Measurements from ENCODE around the gene CORO2B. TPM values are rescaled to one million over a fixed set of nuclear protein-coding genes. Genes with fewer than 3 reads are reported as not detected.

The CORO2B gene
- polyA plus RNA-seq, 1 donor from 2014 or later = 15.1 TPM

DNA sequence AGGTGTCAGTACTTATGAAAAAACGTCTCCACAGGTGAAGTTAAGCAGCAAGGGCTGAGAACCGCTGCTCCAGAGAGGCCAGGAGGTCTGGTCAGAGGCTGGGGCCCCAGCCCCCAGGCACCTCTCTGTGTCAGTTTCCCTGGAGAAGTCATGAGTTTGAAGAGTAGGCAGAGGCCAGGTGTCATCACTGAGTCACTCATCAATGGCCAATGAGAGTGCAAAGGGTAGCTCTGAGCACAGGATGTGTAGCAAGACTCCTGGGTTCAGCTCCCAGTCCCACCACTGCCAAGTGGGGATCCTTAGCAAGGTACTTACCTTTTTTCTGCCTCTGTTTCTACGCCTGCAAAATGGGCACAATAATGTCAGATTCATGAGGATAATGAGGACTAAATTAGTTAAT is 47.9 kb downstream of the CORO2B start:
- H2AFZ ChIP-seq (ENCODE audit: low read depth, low read length) = no peak overlapping the region
- H3K79me2 ChIP-seq (replicated peaks; ENCODE audit: insufficient read depth, low read length) = peaks cover 10% of the 10 kb centered on the region
- H3K9me2 ChIP-seq (ENCODE audit: insufficient read depth, low read length) = no peaks in the 10 kb centered on the region
- no peaks in the 10 kb centered on the region for H4K20me1 ChIP-seq (ENCODE audit: insufficient read depth)
- no peak overlapping the region for H3K9ac ChIP-seq (ENCODE audit: low read length)
- no peaks in the 10 kb centered on the region for H3F3A ChIP-seq (ENCODE audit: insufficient read depth, low read length, poor library complexity, severe bottlenecking)
- no peak overlapping the region for H3K27ac ChIP-seq (ENCODE audit: low read length)
- H3K27me3 ChIP-seq (ENCODE audit: insufficient read depth, low read depth, low read length) = no peaks in the 10 kb centered on the region
- H3K4me3 ChIP-seq (ENCODE audit: low read length) = no peak overlapping the region
- TF ChIP-seq RAD21 (conservative IDR thresholded peaks at IDR 0.05) (no peak), EZH2 (IDR thresholded peaks at IDR 0.05; ENCODE audit: borderline replicate concordance, insufficient read depth, low read length, poor library complexity, severe bottlenecking) (no peak), POLR2AphosphoS5 (IDR thresholded peaks at IDR 0.05) (no peak), TAF1 (IDR thresholded peaks at IDR 0.05; ENCODE audit: low read depth) (no peak), EP300 (conservative IDR thresholded peaks at IDR 0.05; ENCODE audit: poor library complexity, severe bottlenecking) (no peak), SMC3 (conservative IDR thresholded peaks at IDR 0.05; ENCODE audit: poor library complexity) (no peak), MXI1 (conservative IDR thresholded peaks at IDR 0.05; ENCODE audit: poor library complexity, severe bottlenecking) (no peak)
- TF ChIP-seq, protein P1, sequence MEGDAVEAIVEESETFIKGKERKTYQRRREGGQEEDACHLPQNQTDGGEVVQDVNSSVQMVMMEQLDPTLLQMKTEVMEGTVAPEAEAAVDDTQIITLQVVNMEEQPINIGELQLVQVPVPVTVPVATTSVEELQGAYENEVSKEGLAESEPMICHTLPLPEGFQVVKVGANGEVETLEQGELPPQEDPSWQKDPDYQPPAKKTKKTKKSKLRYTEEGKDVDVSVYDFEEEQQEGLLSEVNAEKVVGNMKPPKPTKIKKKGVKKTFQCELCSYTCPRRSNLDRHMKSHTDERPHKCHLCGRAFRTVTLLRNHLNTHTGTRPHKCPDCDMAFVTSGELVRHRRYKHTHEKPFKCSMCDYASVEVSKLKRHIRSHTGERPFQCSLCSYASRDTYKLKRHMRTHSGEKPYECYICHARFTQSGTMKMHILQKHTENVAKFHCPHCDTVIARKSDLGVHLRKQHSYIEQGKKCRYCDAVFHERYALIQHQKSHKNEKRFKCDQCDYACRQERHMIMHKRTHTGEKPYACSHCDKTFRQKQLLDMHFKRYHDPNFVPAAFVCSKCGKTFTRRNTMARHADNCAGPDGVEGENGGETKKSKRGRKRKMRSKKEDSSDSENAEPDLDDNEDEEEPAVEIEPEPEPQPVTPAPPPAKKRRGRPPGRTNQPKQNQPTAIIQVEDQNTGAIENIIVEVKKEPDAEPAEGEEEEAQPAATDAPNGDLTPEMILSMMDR (IDR thresholded peaks at IDR 0.05; ENCODE audit: poor library complexity, severe bottlenecking) = no peak
- TF ChIP-seq, protein P2, sequence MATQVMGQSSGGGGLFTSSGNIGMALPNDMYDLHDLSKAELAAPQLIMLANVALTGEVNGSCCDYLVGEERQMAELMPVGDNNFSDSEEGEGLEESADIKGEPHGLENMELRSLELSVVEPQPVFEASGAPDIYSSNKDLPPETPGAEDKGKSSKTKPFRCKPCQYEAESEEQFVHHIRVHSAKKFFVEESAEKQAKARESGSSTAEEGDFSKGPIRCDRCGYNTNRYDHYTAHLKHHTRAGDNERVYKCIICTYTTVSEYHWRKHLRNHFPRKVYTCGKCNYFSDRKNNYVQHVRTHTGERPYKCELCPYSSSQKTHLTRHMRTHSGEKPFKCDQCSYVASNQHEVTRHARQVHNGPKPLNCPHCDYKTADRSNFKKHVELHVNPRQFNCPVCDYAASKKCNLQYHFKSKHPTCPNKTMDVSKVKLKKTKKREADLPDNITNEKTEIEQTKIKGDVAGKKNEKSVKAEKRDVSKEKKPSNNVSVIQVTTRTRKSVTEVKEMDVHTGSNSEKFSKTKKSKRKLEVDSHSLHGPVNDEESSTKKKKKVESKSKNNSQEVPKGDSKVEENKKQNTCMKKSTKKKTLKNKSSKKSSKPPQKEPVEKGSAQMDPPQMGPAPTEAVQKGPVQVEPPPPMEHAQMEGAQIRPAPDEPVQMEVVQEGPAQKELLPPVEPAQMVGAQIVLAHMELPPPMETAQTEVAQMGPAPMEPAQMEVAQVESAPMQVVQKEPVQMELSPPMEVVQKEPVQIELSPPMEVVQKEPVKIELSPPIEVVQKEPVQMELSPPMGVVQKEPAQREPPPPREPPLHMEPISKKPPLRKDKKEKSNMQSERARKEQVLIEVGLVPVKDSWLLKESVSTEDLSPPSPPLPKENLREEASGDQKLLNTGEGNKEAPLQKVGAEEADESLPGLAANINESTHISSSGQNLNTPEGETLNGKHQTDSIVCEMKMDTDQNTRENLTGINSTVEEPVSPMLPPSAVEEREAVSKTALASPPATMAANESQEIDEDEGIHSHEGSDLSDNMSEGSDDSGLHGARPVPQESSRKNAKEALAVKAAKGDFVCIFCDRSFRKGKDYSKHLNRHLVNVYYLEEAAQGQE (IDR thresholded peaks at IDR 0.05; ENCODE audit: borderline replicate concordance) = no peak
- H3K36me3 ChIP-seq (ENCODE audit: insufficient read depth, low read length) = no peaks in the 10 kb centered on the region
- H3K9me3 ChIP-seq (ENCODE audit: low read length) = no peaks in the 10 kb centered on the region
- no peak overlapping the region for H3K4me2 ChIP-seq (ENCODE audit: low read length)

DNA sequence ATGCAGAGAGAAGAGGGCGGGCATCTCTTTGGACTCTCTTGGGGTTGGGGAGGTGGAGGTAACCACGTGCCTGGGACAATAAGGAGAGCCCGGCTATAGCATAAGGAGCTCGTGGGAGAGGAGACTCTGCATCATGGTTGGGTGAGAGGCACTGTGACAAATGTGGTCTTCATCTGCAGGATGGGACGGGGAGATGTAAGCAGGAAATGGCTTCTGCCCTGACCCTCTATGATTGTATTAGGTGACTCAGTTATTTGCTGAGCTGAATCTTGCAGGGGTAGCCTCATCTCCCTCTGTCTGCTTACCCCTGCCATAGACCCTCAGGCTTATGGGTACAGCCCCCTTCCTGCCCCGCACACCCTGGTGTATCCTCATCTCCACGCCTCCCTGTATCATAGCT is 48.7 kb downstream of the CORO2B start:
- H2AFZ ChIP-seq (ENCODE audit: low read depth, low read length) = no peak overlapping the region
- no peaks in the 10 kb centered on the region for H3F3A ChIP-seq (ENCODE audit: insufficient read depth, low read length, poor library complexity, severe bottlenecking)
- H4K20me1 ChIP-seq (ENCODE audit: insufficient read depth) = no peaks in the 10 kb centered on the region
- no peak overlapping the region for H3K4me2 ChIP-seq (ENCODE audit: low read length)
- H3K4me3 ChIP-seq (ENCODE audit: low read length) = no peak overlapping the region
- H3K36me3 ChIP-seq (ENCODE audit: insufficient read depth, low read length) = no peaks in the 10 kb centered on the region
- H3K79me2 ChIP-seq (replicated peaks; ENCODE audit: insufficient read depth, low read length) = peaks cover 7% of the 10 kb centered on the region
- H3K9ac ChIP-seq (ENCODE audit: low read length) = no peak overlapping the region
- H3K9me3 ChIP-seq (ENCODE audit: low read length) = no peaks in the 10 kb centered on the region
- TF ChIP-seq EZH2 (IDR thresholded peaks at IDR 0.05; ENCODE audit: borderline replicate concordance, insufficient read depth, low read length, poor library complexity, severe bottlenecking) (no peak), POLR2AphosphoS5 (IDR thresholded peaks at IDR 0.05) (no peak), TAF1 (IDR thresholded peaks at IDR 0.05; ENCODE audit: low read depth) (no peak), RAD21 (conservative IDR thresholded peaks at IDR 0.05) (no peak), SMC3 (conservative IDR thresholded peaks at IDR 0.05; ENCODE audit: poor library complexity) (no peak), MXI1 (conservative IDR thresholded peaks at IDR 0.05; ENCODE audit: poor library complexity, severe bottlenecking) (no peak), EP300 (conservative IDR thresholded peaks at IDR 0.05; ENCODE audit: poor library complexity, severe bottlenecking) (no peak)
- TF ChIP-seq, protein P2 (IDR thresholded peaks at IDR 0.05; ENCODE audit: borderline replicate concordance) = no peak
- TF ChIP-seq, protein P1 (IDR thresholded peaks at IDR 0.05; ENCODE audit: poor library complexity, severe bottlenecking) = no peak
- H3K27ac ChIP-seq (ENCODE audit: low read length) = no peak overlapping the region
- H3K27me3 ChIP-seq (ENCODE audit: insufficient read depth, low read depth, low read length) = no peaks in the 10 kb centered on the region
- no peaks in the 10 kb centered on the region for H3K9me2 ChIP-seq (ENCODE audit: insufficient read depth, low read length)

All from neural cell (in vitro differentiated cells).